Subcutaneous abdominal adipose tissue (tissue), 5 donors: ENCODE results near the gene ELF5.

Experiments used
- H3K27ac ChIP-seq: one replicate; pipeline ENCODE4 v1.7.0; 2013; ENCODE audit warnings: low read depth, mild to moderate bottlenecking, inconsistent platforms, low read length, moderate library complexity
- H3K27me3 ChIP-seq, 5 donors: one replicate each; pipeline ENCODE4 v1.7.0; 2013; ENCODE audit warnings: low read length in 5 of 5, inconsistent platforms in 1 of 5; ENCODE audit not compliant: control insufficient read depth in 5 of 5, insufficient read depth in 4 of 5
- H3K36me3 ChIP-seq, 5 donors: one replicate each; pipeline ENCODE4 v1.7.0; 2013; ENCODE audit warnings: low read length in 5 of 5; ENCODE audit not compliant: control insufficient read depth in 5 of 5, insufficient read depth in 5 of 5
- H3K4me1 ChIP-seq, 5 donors: one replicate each; pipeline ENCODE4 v1.7.0; 2013; ENCODE audit warnings: low read length in 5 of 5, mild to moderate bottlenecking in 3 of 5, moderate library complexity in 1 of 5; ENCODE audit not compliant: control insufficient read depth in 5 of 5, insufficient read depth in 5 of 5
- H3K4me3 ChIP-seq, 5 donors: one replicate each; pipeline ENCODE4 v1.7.0; 2013; ENCODE audit warnings: low read length in 5 of 5, low read depth in 1 of 5
- H3K9ac ChIP-seq, 5 donors: one replicate each; pipeline ENCODE4 v1.7.0; 2013; ENCODE audit warnings: low read length in 5 of 5, mild to moderate bottlenecking in 4 of 5, moderate library complexity in 3 of 5
- H3K9me3 ChIP-seq, 5 donors: one replicate each; pipeline ENCODE4 v1.7.0; 2013; ENCODE audit warnings: low read length in 5 of 5; ENCODE audit not compliant: control insufficient read depth in 5 of 5
- donor health status: healthy.
- donor health status: healthy.
- donor health status: healthy.
- donor health status: healthy.
- donor health status: healthy.

The ELF5 gene

GRCh38 chr11:34495724-34496377, 17.7 kb downstream of the ELF5 start:
- H3K9ac ChIP-seq: no peak overlapping the region
- no peak overlapping the region for H3K4me3 ChIP-seq
- no peak overlapping the region for H3K27ac ChIP-seq
- H3K36me3 ChIP-seq: no peaks in the 10 kb centered on the region
- no peaks in the 10 kb centered on the region for H3K9me3 ChIP-seq
- H3K4me1 ChIP-seq: peaks cover 0 to 21% (median 0%) of the 10 kb centered on the region in 5 donors
- H3K27me3 ChIP-seq: no peaks in the 10 kb centered on the region

GRCh38 chr11:34495239-34495723, 18.3 kb downstream of the ELF5 start:
- no peak overlapping the region for H3K27ac ChIP-seq
- no peaks in the 10 kb centered on the region for H3K36me3 ChIP-seq
- no peak overlapping the region for H3K9ac ChIP-seq
- no peaks in the 10 kb centered on the region for H3K9me3 ChIP-seq
- peaks cover 0 to 18% (median 0%) of the 10 kb centered on the region in 5 donors for H3K4me1 ChIP-seq
- H3K4me3 ChIP-seq: no peak overlapping the region
- H3K27me3 ChIP-seq: no peaks in the 10 kb centered on the region

GRCh38 chr11:34493926-34494595, 19.5 kb downstream of the ELF5 start:
- H3K27me3 ChIP-seq: no peaks in the 10 kb centered on the region
- H3K4me3 ChIP-seq: no peak overlapping the region
- H3K9me3 ChIP-seq: no peaks in the 10 kb centered on the region
- H3K4me1 ChIP-seq: peaks cover 0 to 8% (median 0%) of the 10 kb centered on the region in 5 donors
- H3K27ac ChIP-seq: no peak overlapping the region
- no peak overlapping the region for H3K9ac ChIP-seq
- no peaks in the 10 kb centered on the region for H3K36me3 ChIP-seq

GRCh38 chr11:34493468-34493867, 20.1 kb downstream of the ELF5 start:
- Histone ChIP-seq H3K4me3 (no peak overlapping the region), H3K36me3 (no peaks in the 10 kb centered on the region), H3K27me3 (no peaks in the 10 kb centered on the region), H3K9me3 (no peaks in the 10 kb centered on the region), H3K4me1 (peaks cover 0 to 8% (median 0%) of the 10 kb centered on the region in 5 donors), H3K9ac (no peak overlapping the region), H3K27ac (no peak overlapping the region)

GRCh38 chr11:34492806-34493414, 20.7 kb downstream of the ELF5 start:
- H3K27ac ChIP-seq: no peak overlapping the region
- H3K4me3 ChIP-seq: no peak overlapping the region
- H3K27me3 ChIP-seq: no peaks in the 10 kb centered on the region
- peaks cover 0 to 8% (median 0%) of the 10 kb centered on the region in 5 donors for H3K4me1 ChIP-seq
- H3K9me3 ChIP-seq: no peaks in the 10 kb centered on the region
- H3K36me3 ChIP-seq: no peaks in the 10 kb centered on the region
- H3K9ac ChIP-seq: no peak overlapping the region

- H3K9me3 ChIP-seq: no peaks in the 10 kb centered on the region
- H3K9ac ChIP-seq: no peak overlapping the region
- H3K27me3 ChIP-seq: no peaks in the 10 kb centered on the region
- H3K4me3 ChIP-seq: no peak overlapping the region
- peaks cover 0 to 8% (median 0%) of the 10 kb centered on the region in 5 donors for H3K4me1 ChIP-seq
- H3K36me3 ChIP-seq: no peaks in the 10 kb centered on the region
- no peak overlapping the region for H3K27ac ChIP-seq
Measured at GRCh38 chr11:34490304-34490703, 23.3 kb downstream of the ELF5 start.

- H3K4me1 ChIP-seq: peaks cover 0 to 5% (median 0%) of the 10 kb centered on the region in 5 donors
Measured at GRCh38 chr11:34488855-34489557, 24.6 kb downstream of the ELF5 start.

GRCh38 chr11:34487430-34487829, 26.2 kb downstream of the ELF5 start:
- Histone ChIP-seq H3K9me3 (no peaks in the 10 kb centered on the region), H3K4me3 (no peak overlapping the region), H3K4me1 (no peaks in the 10 kb centered on the region), H3K27me3 (no peaks in the 10 kb centered on the region), H3K9ac (no peak overlapping the region), H3K36me3 (no peaks in the 10 kb centered on the region), H3K27ac (no peak overlapping the region)

More at GRCh38 chr11:34488855-34489557, 24.6 kb downstream of the ELF5 start:
- no peaks in the 10 kb centered on the region for H3K36me3 ChIP-seq
- no peaks in the 10 kb centered on the region for H3K27me3 ChIP-seq
- no peak overlapping the region for H3K9ac ChIP-seq
- H3K4me3 ChIP-seq: no peak overlapping the region
- H3K27ac ChIP-seq: no peak overlapping the region
- no peaks in the 10 kb centered on the region for H3K9me3 ChIP-seq

- no peak overlapping the region for H3K27ac ChIP-seq
Measured at GRCh38 chr11:34483106-34483874, 30.3 kb downstream of the ELF5 start.

More at GRCh38 chr11:34483106-34483874, 30.3 kb downstream of the ELF5 start:
- Histone ChIP-seq H3K4me3 (no peak overlapping the region), H3K9ac (no peak overlapping the region), H3K4me1 (peaks cover 0 to 2% (median 0%) of the 10 kb centered on the region in 5 donors), H3K36me3 (no peaks in the 10 kb centered on the region), H3K27me3 (no peaks in the 10 kb centered on the region), H3K9me3 (no peaks in the 10 kb centered on the region)
